PC-9 (cell line): ENCODE data around the gene TLR6. TPM values are rescaled to one million over a fixed set of nuclear protein-coding genes. Genes with fewer than 3 reads are reported as not detected.
A peak's percentile ranks its signal among the peaks of the same experiment; 100 is the strongest.

Experiments used
- BruUV-seq: library from RNA; stranded (reverse); fragments of 400-500 nt; replicated peaks from 2 replicates; lab custom pipeline; 2021; lab: Mats Ljungman, UMichigan
- CTCF ChIA-PET: fragments of 300-600 bp; sonication (Branson Sonifier 250); formaldehyde crosslinking; loops from one replicate; lab custom pipeline; 2022; ENCODE audit warnings: antibody characterized with exemption; lab: Charles Lee
- POLR2A ChIA-PET: fragments of 300-600 bp; sonication (Branson Sonifier 250); formaldehyde crosslinking; loops from one replicate; lab custom pipeline; 2022; ENCODE audit warnings: antibody characterized with exemption; ENCODE audit not compliant: unreplicated experiment; lab: Charles Lee
- DNase-seq, 2 experiments: peaks; one replicate each; pipeline versions ENCODE4 v3.0.0 to v3.0.0-alpha.2; 2015 to 2022; ENCODE audit warnings: mixed read lengths in 1 of 2
- H2AFZ ChIP-seq: fragments of 200-600 bp; sonication (generic); 2 replicates; pipeline ENCODE4 v1.8.1; 2017; ENCODE audit warnings: antibody characterized with exemption
- H3F3A ChIP-seq: fragments of 200-600 bp; sonication (generic); 2 replicates; pipeline ENCODE4 v1.8.1; 2017; ENCODE audit warnings: antibody characterized with exemption, mild to moderate bottlenecking, low read depth; ENCODE audit not compliant: insufficient read depth
- H3K27ac ChIP-seq: fragments of 200-600 bp; sonication (generic); 2 replicates; pipeline ENCODE4 v1.6.1; 2016; ENCODE audit warnings: mixed run types
- H3K27me3 ChIP-seq: fragments of 200-600 bp; sonication (generic); 2 replicates; pipeline ENCODE4 v1.6.1; 2016; ENCODE audit warnings: low read depth, mixed run types; ENCODE audit not compliant: insufficient read depth
- H3K36me3 ChIP-seq: fragments of 200-600 bp; sonication (generic); 2 replicates; pipeline ENCODE4 v1.6.1; 2016; ENCODE audit warnings: low read depth, mixed run types
- H3K4me1 ChIP-seq: fragments of 200-600 bp; sonication (generic); replicated peaks from 2 replicates; pipeline ENCODE4 v1.6.1; 2016; ENCODE audit warnings: mixed run types; ENCODE audit not compliant: insufficient read depth
- H3K4me2 ChIP-seq: fragments of 200-600 bp; sonication (generic); 2 replicates; pipeline ENCODE4 v1.6.1; 2017; ENCODE audit warnings: mixed run types
- H3K4me3 ChIP-seq: fragments of 200-600 bp; sonication (generic); 2 replicates; pipeline ENCODE4 v1.6.1; 2016; ENCODE audit warnings: mixed run types
- H3K79me2 ChIP-seq: fragments of 200-600 bp; sonication (generic); 2 replicates; pipeline ENCODE4 v1.6.1; 2017; ENCODE audit warnings: low read depth, mixed run types
- H3K9me2 ChIP-seq: fragments of 200-600 bp; sonication (generic); 2 replicates; pipeline ENCODE4 v1.8.1; 2017; ENCODE audit warnings: mild to moderate bottlenecking; ENCODE audit not compliant: insufficient read depth
- H3K9me3 ChIP-seq: fragments of 200-600 bp; sonication (generic); 2 replicates; pipeline ENCODE4 v1.8.1; 2016; ENCODE audit warnings: low read depth; ENCODE audit not compliant: insufficient read depth
- H4K20me1 ChIP-seq: fragments of 200-600 bp; sonication (generic); 2 replicates; pipeline ENCODE4 v1.8.1; 2017; ENCODE audit not compliant: insufficient read depth
- EZH2 ChIP-seq: fragments of 200-600 bp; sonication (generic); IDR thresholded peaks from 2 replicates; pipeline ENCODE4 v1.8.0; 2017; ENCODE audit warnings: antibody characterized with exemption, low read depth
- intact Hi-C: fragments of 100-400 bp; cut with micrococcal nuclease; formaldehyde crosslinking; loops from one replicate; pipeline ENCODE4 v1.10.0; 2022; ENCODE audit not compliant: unreplicated experiment
- total RNA-seq: library from RNA; stranded (reverse); gene quantifications from 2 replicates; pipeline ENCODE4 v1.2.3, GENCODE V29; 2021
- TF ChIP-seq, protein P1 (sequence below): fragments of 200-600 bp; sonication (generic); conservative IDR thresholded peaks from 2 replicates; pipeline ENCODE4 v1.6.1; 2017; ENCODE audit warnings: mixed run types, antibody characterized with exemption, mild to moderate bottlenecking, moderate library complexity

The TLR6 gene
- total RNA-seq, 1 experiment from 2014 or later = 9.3 TPM

DNA sequence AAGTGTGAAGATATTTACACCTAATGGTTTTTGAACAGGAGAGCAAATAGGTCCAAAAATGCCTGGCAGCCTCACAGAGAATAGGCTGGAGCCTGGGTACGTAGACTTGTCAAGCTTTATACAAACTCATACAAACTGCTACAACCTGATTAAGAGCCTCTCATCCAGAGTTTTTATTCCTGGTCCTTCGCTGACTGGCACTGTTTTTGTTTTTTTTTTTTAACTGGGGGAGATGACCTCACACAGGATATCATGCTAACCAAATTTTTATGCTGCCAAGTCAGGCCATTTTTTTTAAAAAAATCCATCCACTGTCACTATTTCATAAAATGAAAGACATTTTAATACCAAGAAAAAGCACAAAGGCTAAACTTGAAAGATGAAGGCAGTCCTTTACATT lies 12.9 kb upstream of the TLR6 start:
- no peak overlapping the region for H3K4me2 ChIP-seq
- TF ChIP-seq EZH2 = no peak
- TF ChIP-seq, protein P1, sequence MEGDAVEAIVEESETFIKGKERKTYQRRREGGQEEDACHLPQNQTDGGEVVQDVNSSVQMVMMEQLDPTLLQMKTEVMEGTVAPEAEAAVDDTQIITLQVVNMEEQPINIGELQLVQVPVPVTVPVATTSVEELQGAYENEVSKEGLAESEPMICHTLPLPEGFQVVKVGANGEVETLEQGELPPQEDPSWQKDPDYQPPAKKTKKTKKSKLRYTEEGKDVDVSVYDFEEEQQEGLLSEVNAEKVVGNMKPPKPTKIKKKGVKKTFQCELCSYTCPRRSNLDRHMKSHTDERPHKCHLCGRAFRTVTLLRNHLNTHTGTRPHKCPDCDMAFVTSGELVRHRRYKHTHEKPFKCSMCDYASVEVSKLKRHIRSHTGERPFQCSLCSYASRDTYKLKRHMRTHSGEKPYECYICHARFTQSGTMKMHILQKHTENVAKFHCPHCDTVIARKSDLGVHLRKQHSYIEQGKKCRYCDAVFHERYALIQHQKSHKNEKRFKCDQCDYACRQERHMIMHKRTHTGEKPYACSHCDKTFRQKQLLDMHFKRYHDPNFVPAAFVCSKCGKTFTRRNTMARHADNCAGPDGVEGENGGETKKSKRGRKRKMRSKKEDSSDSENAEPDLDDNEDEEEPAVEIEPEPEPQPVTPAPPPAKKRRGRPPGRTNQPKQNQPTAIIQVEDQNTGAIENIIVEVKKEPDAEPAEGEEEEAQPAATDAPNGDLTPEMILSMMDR = no peak
- no peaks in the 10 kb centered on the region for H4K20me1 ChIP-seq
- H3K9me3 ChIP-seq = no peaks in the 10 kb centered on the region
- intact Hi-C loops = loop anchor here (5.0 kb wide), 1 partner anchor 173 kb away; no protein-coding TSS in a partner anchor
- peaks cover 28% of the 10 kb centered on the region for H3K4me1 ChIP-seq
- H3K9me2 ChIP-seq = no peaks in the 10 kb centered on the region
- H3F3A ChIP-seq = peaks cover 6% of the 10 kb centered on the region; the same call in 1 of the 2 replicates
- H3K4me3 ChIP-seq = no peak overlapping the region
- H3K27ac ChIP-seq = no peak overlapping the region
- H2AFZ ChIP-seq = no peak overlapping the region
- H3K36me3 ChIP-seq = 0 out of 2 replicates have a peak, but pooled peaks cover 10% of the 10 kb centered on the region
- 0 out of 2 replicates have a peak, but pooled peaks cover 10% of the 10 kb centered on the region for H3K79me2 ChIP-seq
- no TSS peak for BruUV-seq
- no peaks in the 10 kb centered on the region for H3K27me3 ChIP-seq
- ChIA-PET POLR2A (no interaction called here), CTCF (interaction anchor here (0.9 kb wide), 1 partner anchor 26 kb away, joined by 3 read pairs; no protein-coding TSS in a partner anchor)
- DNase-seq = no peak

DNA sequence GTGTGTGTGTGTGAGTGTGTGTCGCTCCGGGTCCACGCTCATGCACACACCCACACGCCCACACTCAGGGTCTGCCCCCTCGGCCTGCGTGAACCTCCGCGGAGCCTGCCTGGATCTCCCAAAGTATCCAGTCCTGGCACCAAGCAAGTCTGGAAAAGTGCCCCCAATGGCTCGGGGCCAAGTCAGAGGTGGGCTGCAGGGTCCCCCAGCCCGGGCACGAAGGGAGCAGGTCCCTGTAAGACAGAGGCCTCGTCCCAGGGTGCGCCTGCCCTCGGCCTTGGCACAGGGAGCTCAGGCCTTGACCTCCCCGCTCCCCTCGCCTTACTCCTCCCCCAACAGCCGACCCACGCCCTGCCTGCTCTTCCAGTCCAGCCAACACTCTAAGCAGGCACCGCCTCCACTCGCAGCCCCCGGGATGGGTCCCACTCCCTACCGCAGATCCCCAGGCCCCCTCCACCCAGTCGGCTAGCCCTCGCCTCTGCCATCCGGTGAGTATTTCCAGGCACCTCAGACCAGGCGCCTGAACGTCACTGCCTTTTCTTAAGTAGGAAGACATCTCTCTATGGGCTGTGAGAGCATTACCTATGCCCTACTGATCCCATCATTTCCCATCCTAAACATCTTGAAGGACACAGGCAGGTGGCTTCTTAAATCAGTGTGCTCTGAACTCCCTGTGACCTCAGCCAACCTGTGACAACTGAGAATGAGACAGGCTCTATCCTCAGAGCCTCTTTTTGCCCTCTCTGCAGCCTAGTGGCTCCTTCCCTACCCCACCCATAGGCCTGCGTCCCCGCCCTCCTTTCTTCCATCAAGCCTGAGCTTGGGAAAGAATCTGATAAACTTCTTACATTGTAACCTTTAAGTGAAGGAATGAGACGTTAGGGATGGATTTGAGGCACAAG lies 11.7 kb upstream of the TLR6 start:
- H3K4me3 ChIP-seq = peak overlapping the region; percentile 55
- TSS peak; percentile 41 for BruUV-seq
- TF ChIP-seq, protein P1 = no peak
- no peak for TF ChIP-seq EZH2
- peak overlapping the region; percentile 90 for H2AFZ ChIP-seq
- H3K9me3 ChIP-seq = no peaks in the 10 kb centered on the region
- no peaks in the 10 kb centered on the region for H3K9me2 ChIP-seq
- H3K4me2 ChIP-seq = peak overlapping the region; percentile 81
- peaks cover 6% of the 10 kb centered on the region; the same call in 1 of the 2 replicates for H3F3A ChIP-seq
- H3K27ac ChIP-seq = peak overlapping the region; percentile 41; the same call in 1 of the 2 replicates
- H3K27me3 ChIP-seq = no peaks in the 10 kb centered on the region
- peak in 1 of 2 experiments; percentile 29 for DNase-seq
- ChIA-PET POLR2A (interaction anchor here (0.5 to 0.6 kb wide), 2 partner anchors 21 to 540 kb away, joined by 4 to 6 read pairs; no protein-coding TSS in a partner anchor), CTCF (interaction anchor here (0.6 to 1.5 kb wide), 2 partner anchors 13 to 1126 kb away, joined by 3 read pairs; no protein-coding TSS in a partner anchor)
- H3K4me1 ChIP-seq = peaks cover 28% of the 10 kb centered on the region
- 0 out of 2 replicates have a peak, but pooled peaks cover 10% of the 10 kb centered on the region for H3K36me3 ChIP-seq
- no peaks in the 10 kb centered on the region for H4K20me1 ChIP-seq
- H3K79me2 ChIP-seq = 0 out of 2 replicates have a peak, but pooled peaks cover 10% of the 10 kb centered on the region
- intact Hi-C loops = loop anchor here (5.0 kb wide), 1 partner anchor 174 kb away; no protein-coding TSS in a partner anchor

DNA sequence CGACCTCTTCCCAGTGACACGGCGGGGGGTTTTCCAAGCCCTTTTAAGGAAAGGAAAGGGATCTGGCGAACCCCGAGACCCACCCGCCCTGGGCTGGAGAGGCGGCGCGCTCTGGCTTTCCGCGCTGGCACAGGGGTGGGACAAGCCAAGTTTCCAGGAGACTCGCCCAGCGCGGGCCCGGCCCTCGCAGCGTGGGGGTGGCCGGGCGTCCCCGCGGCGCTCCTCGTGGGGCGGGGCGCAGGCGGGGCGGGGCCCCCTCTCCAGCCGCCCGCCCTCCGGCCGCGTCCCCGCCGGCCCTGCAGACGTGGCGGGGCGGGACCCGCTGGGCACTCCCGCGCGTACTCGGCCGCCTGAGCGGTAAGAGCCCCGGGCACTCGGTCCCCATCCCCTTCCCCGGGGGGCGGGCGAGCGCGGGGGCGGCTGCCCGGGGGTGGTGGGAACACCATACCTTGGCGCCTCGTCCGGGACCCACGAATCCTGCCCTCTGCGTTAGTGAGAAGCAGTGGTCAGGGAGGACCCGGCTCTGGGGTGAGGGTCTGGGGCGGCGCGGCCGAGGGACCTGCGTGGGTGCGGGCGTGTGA lies 11.0 kb upstream of the TLR6 start, which contains the start of gene FAM114A1:
Gene FAM114A1, plus strand, starts transcription at position 329 of the 581 bp plus-strand sequence. CDS start 10,273 bp downstream, outside the sequence.
- 0 out of 2 replicates have a peak, but pooled peaks cover 10% of the 10 kb centered on the region for H3K36me3 ChIP-seq
- no TSS peak for BruUV-seq
- TF ChIP-seq, protein P1 = no peak
- TF ChIP-seq EZH2 = no peak
- peaks cover 6% of the 10 kb centered on the region; the same call in 1 of the 2 replicates for H3F3A ChIP-seq
- peak within 1 kb of the TSS; percentile 81 for H3K4me2 ChIP-seq
- ChIA-PET POLR2A (no interaction called here), CTCF (interaction anchor here (1.5 kb wide), 1 partner anchor 12 kb away, joined by 3 read pairs; no protein-coding TSS in a partner anchor)
- H2AFZ ChIP-seq = peak within 1 kb of the TSS; percentile 90
- intact Hi-C loops = loop anchor here (5.0 kb wide), 1 partner anchor 175 kb away; no protein-coding TSS in a partner anchor
- DNase-seq = peak; percentile 50 to 86
- peaks cover 23% of the 10 kb centered on the region for H3K4me1 ChIP-seq
- H3K9me3 ChIP-seq = no peaks in the 10 kb centered on the region
- H3K4me3 ChIP-seq = peak within 1 kb of the TSS; percentile 55
- H3K27me3 ChIP-seq = no peaks in the 10 kb centered on the region
- H3K79me2 ChIP-seq = 0 out of 2 replicates have a peak, but pooled peaks cover 10% of the 10 kb centered on the region
- H3K9me2 ChIP-seq = no peaks in the 10 kb centered on the region
- H3K27ac ChIP-seq = peak within 1 kb of the TSS; percentile 41; the same call in 1 of the 2 replicates
- no peaks in the 10 kb centered on the region for H4K20me1 ChIP-seq
